PC-9 (cell line): Measurements from ENCODE around the gene IRS2. TPM values are rescaled to one million over a fixed set of nuclear protein-coding genes. Genes with fewer than 3 reads are reported as not detected.

Experiments used
- BruUV-seq: library from RNA; stranded (reverse); fragments of 400-500 nt; replicated peaks from 2 replicates; lab custom pipeline; 2021; lab: Mats Ljungman, UMichigan
- CTCF ChIA-PET: fragments of 300-600 bp; sonication (Branson Sonifier 250); formaldehyde crosslinking; loops from one replicate; lab custom pipeline; 2022; ENCODE audit warnings: antibody characterized with exemption; lab: Charles Lee
- POLR2A ChIA-PET: fragments of 300-600 bp; sonication (Branson Sonifier 250); formaldehyde crosslinking; loops from one replicate; lab custom pipeline; 2022; ENCODE audit warnings: antibody characterized with exemption; ENCODE audit not compliant: unreplicated experiment; lab: Charles Lee
- DNase-seq, 2 experiments: peaks; one replicate each; pipeline versions ENCODE4 v3.0.0 to v3.0.0-alpha.2; 2015 to 2022; ENCODE audit warnings: mixed read lengths in 1 of 2
- H2AFZ ChIP-seq: fragments of 200-600 bp; sonication (generic); 2 replicates; pipeline ENCODE4 v1.8.1; 2017; ENCODE audit warnings: antibody characterized with exemption
- H3F3A ChIP-seq: fragments of 200-600 bp; sonication (generic); 2 replicates; pipeline ENCODE4 v1.8.1; 2017; ENCODE audit warnings: antibody characterized with exemption, mild to moderate bottlenecking, low read depth; ENCODE audit not compliant: insufficient read depth
- H3K27ac ChIP-seq: fragments of 200-600 bp; sonication (generic); 2 replicates; pipeline ENCODE4 v1.6.1; 2016; ENCODE audit warnings: mixed run types
- H3K27me3 ChIP-seq: fragments of 200-600 bp; sonication (generic); 2 replicates; pipeline ENCODE4 v1.6.1; 2016; ENCODE audit warnings: low read depth, mixed run types; ENCODE audit not compliant: insufficient read depth
- H3K36me3 ChIP-seq: fragments of 200-600 bp; sonication (generic); 2 replicates; pipeline ENCODE4 v1.6.1; 2016; ENCODE audit warnings: low read depth, mixed run types
- H3K4me1 ChIP-seq: fragments of 200-600 bp; sonication (generic); replicated peaks from 2 replicates; pipeline ENCODE4 v1.6.1; 2016; ENCODE audit warnings: mixed run types; ENCODE audit not compliant: insufficient read depth
- H3K4me2 ChIP-seq: fragments of 200-600 bp; sonication (generic); 2 replicates; pipeline ENCODE4 v1.6.1; 2017; ENCODE audit warnings: mixed run types
- H3K4me3 ChIP-seq: fragments of 200-600 bp; sonication (generic); 2 replicates; pipeline ENCODE4 v1.6.1; 2016; ENCODE audit warnings: mixed run types
- H3K79me2 ChIP-seq: fragments of 200-600 bp; sonication (generic); 2 replicates; pipeline ENCODE4 v1.6.1; 2017; ENCODE audit warnings: low read depth, mixed run types
- H3K9me2 ChIP-seq: fragments of 200-600 bp; sonication (generic); 2 replicates; pipeline ENCODE4 v1.8.1; 2017; ENCODE audit warnings: mild to moderate bottlenecking; ENCODE audit not compliant: insufficient read depth
- H3K9me3 ChIP-seq: fragments of 200-600 bp; sonication (generic); 2 replicates; pipeline ENCODE4 v1.8.1; 2016; ENCODE audit warnings: low read depth; ENCODE audit not compliant: insufficient read depth
- H4K20me1 ChIP-seq: fragments of 200-600 bp; sonication (generic); 2 replicates; pipeline ENCODE4 v1.8.1; 2017; ENCODE audit not compliant: insufficient read depth
- CTCF ChIP-seq: fragments of 200-600 bp; sonication (generic); conservative IDR thresholded peaks from 2 replicates; pipeline ENCODE4 v1.6.1; 2017; ENCODE audit warnings: mixed run types, antibody characterized with exemption, mild to moderate bottlenecking, moderate library complexity
- EZH2 ChIP-seq: fragments of 200-600 bp; sonication (generic); IDR thresholded peaks from 2 replicates; pipeline ENCODE4 v1.8.0; 2017; ENCODE audit warnings: antibody characterized with exemption, low read depth
- intact Hi-C: fragments of 100-400 bp; cut with micrococcal nuclease; formaldehyde crosslinking; loops from one replicate; pipeline ENCODE4 v1.10.0; 2022; ENCODE audit not compliant: unreplicated experiment
- total RNA-seq: library from RNA; stranded (reverse); gene quantifications from 2 replicates; pipeline ENCODE4 v1.2.3, GENCODE V29; 2021

IRS2 gene
- total RNA-seq, 1 experiment from 2014 or later: 31.3 TPM

DNA sequence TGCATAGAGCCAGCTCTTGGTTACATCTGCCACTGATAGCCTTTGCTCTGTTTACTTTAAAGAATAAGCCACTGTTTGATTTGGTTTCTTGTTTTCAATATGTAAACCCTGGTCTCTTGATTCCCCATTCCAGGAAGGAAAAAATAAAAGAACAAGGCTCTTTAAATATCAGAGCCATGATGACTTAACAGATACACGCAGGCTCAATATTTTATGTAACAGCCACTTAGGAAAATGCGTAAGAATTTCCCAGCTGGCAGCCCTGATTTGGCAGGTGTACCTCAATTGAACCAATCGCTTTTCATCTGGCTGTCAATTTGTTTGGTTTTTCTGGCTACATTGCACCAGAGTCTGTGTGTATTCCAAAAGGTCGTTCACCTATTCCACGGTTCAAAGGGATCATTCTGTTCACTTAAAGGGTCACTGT is 65.6 kb downstream of the IRS2 start:
- no peak overlapping the region for H2AFZ ChIP-seq
- no peaks in the 10 kb centered on the region for H3K79me2 ChIP-seq
- no peak overlapping the region for H3K27ac ChIP-seq
- H3K4me1 ChIP-seq: peaks cover 5% of the 10 kb centered on the region; the same call in 1 of the 2 replicates
- no peak overlapping the region for H3K4me3 ChIP-seq
- no peak for TF ChIP-seq EZH2
- TF ChIP-seq CTCF: no peak
- 0 out of 2 replicates have a peak, but pooled peaks cover 3% of the 10 kb centered on the region for H3K9me3 ChIP-seq
- H3K36me3 ChIP-seq: no peaks in the 10 kb centered on the region
- no TSS peak for BruUV-seq
- no peak for DNase-seq
- no peak overlapping the region for H3K4me2 ChIP-seq
- CTCF ChIA-PET: no interaction called here
- no peaks in the 10 kb centered on the region for H3K9me2 ChIP-seq
- intact Hi-C loops: no loop called here
- no peaks in the 10 kb centered on the region for H4K20me1 ChIP-seq
- POLR2A ChIA-PET: no interaction called here
- no peaks in the 10 kb centered on the region for H3F3A ChIP-seq
- no peaks in the 10 kb centered on the region for H3K27me3 ChIP-seq

GRCh38 chr13:109719962-109720646 is 66.3 kb downstream of the IRS2 start:
- BruUV-seq: no TSS peak
- no peaks in the 10 kb centered on the region for H3K36me3 ChIP-seq
- H3F3A ChIP-seq: no peaks in the 10 kb centered on the region
- peaks cover 7% of the 10 kb centered on the region; the same call in 1 of the 2 replicates for H3K4me1 ChIP-seq
- H3K4me3 ChIP-seq: no peak overlapping the region
- H4K20me1 ChIP-seq: no peaks in the 10 kb centered on the region
- intact Hi-C loops: no loop called here
- CTCF ChIA-PET: no interaction called here
- H3K9me2 ChIP-seq: no peaks in the 10 kb centered on the region
- no peak overlapping the region for H2AFZ ChIP-seq
- TF ChIP-seq CTCF: no peak
- no peak for TF ChIP-seq EZH2
- 0 out of 2 replicates have a peak, but pooled peaks cover 3% of the 10 kb centered on the region for H3K9me3 ChIP-seq
- POLR2A ChIA-PET: no interaction called here
- DNase-seq: no peak
- H3K4me2 ChIP-seq: no peak overlapping the region
- no peaks in the 10 kb centered on the region for H3K27me3 ChIP-seq
- no peaks in the 10 kb centered on the region for H3K79me2 ChIP-seq
- no peak overlapping the region for H3K27ac ChIP-seq

- ChIA-PET POLR2A (no interaction called here), CTCF (no interaction called here)
- H3F3A ChIP-seq: no peaks in the 10 kb centered on the region
- H3K4me3 ChIP-seq: no peak overlapping the region
- H3K9me3 ChIP-seq: 0 out of 2 replicates have a peak, but pooled peaks cover 3% of the 10 kb centered on the region
- no peak overlapping the region for H3K4me2 ChIP-seq
- no TSS peak for BruUV-seq
- H3K36me3 ChIP-seq: no peaks in the 10 kb centered on the region
- intact Hi-C loops: no loop called here
- H3K27ac ChIP-seq: no peak overlapping the region
- H2AFZ ChIP-seq: 0 out of 2 replicates have a peak overlapping the region, but pooled peaks have one; percentile 44
- no peaks in the 10 kb centered on the region for H4K20me1 ChIP-seq
- H3K79me2 ChIP-seq: no peaks in the 10 kb centered on the region
- no peaks in the 10 kb centered on the region for H3K9me2 ChIP-seq
- DNase-seq: no peak
- no peaks in the 10 kb centered on the region for H3K27me3 ChIP-seq
- TF ChIP-seq CTCF: no peak
- no peak for TF ChIP-seq EZH2
- H3K4me1 ChIP-seq: peaks cover 7% of the 10 kb centered on the region; the same call in 1 of the 2 replicates
Observed at GRCh38 chr13:109718726-109719125, 67.7 kb downstream of the IRS2 start.
